ENCODE results near the gene PHF12. TPM values are rescaled to one million over a fixed set of nuclear protein-coding genes. Genes with fewer than 3 reads are reported as not detected.

Gene PHF12
- total RNA-seq, 6 experiments from 2014 or later = 26.4 to 33.6 (median 29.8) TPM

DNA sequence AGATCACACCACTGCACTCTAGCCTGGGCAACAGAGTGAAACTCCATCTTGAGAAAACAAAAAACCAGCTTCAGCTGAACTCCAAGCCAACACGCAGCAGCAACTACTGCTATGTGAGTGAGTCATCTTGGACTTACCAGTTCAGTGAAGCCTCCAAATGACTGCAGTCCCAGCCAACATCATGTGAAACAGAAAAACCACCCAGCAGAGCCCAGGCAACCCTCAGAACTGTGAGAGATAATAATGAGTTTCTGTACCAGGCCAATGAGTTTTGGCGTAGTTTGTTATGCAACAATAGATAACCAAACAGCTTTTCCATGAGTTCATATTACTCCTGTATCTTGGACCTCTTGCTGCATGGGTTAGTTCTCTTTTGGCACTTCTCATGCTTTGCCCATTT, 23.3 kb downstream of the PHF12 start:
- no peak for DNase-seq
- Mint-ChIP-seq H3K4me1 (ENCODE audit: low read depth) (peaks cover 39% of the 10 kb centered on the region), H3K36me3 (ENCODE audit: low read depth) (peaks cover 43% of the 10 kb centered on the region)

DNA sequence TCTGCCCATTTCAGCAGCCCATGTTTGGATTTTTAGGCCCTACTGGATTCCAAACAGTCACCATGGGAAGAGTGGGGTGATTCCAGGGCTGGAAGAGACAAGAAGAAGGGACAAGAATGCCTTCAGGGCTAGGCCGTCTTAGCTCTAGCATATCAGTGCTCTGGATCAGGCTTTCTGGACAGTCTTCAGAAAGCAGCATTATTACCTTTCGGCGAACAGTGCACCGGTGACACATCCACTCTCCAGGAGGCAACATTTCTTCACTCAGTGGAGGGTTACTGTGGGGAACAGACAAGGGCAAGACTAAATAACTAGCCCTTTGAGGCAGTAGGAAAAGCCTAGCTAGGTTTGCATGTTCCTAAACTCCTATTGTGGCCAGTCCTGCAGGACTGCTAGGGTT, 24.5 kb downstream of the PHF12 start:
- Mint-ChIP-seq H3K4me1 (ENCODE audit: low read depth) (peaks cover 39% of the 10 kb centered on the region), H3K27me3 (ENCODE audit: insufficient read depth) (peaks cover 3% of the 10 kb centered on the region), H3K36me3 (ENCODE audit: low read depth) (peaks cover 52% of the 10 kb centered on the region), H3K9me3 (peaks cover 15% of the 10 kb centered on the region), H3K27ac (peak overlapping the region; percentile 80), H3K4me3 (no peak overlapping the region)
- TF ChIP-seq, protein P1, sequence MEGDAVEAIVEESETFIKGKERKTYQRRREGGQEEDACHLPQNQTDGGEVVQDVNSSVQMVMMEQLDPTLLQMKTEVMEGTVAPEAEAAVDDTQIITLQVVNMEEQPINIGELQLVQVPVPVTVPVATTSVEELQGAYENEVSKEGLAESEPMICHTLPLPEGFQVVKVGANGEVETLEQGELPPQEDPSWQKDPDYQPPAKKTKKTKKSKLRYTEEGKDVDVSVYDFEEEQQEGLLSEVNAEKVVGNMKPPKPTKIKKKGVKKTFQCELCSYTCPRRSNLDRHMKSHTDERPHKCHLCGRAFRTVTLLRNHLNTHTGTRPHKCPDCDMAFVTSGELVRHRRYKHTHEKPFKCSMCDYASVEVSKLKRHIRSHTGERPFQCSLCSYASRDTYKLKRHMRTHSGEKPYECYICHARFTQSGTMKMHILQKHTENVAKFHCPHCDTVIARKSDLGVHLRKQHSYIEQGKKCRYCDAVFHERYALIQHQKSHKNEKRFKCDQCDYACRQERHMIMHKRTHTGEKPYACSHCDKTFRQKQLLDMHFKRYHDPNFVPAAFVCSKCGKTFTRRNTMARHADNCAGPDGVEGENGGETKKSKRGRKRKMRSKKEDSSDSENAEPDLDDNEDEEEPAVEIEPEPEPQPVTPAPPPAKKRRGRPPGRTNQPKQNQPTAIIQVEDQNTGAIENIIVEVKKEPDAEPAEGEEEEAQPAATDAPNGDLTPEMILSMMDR (IDR thresholded peaks at IDR 0.05) = no peak
- no peak for DNase-seq

More for the DNA sequence above, 23.3 kb downstream of the PHF12 start:
- TF ChIP-seq, protein P1 (IDR thresholded peaks at IDR 0.05) = no peak
- H3K27me3 Mint-ChIP-seq (ENCODE audit: insufficient read depth) = peaks cover 3% of the 10 kb centered on the region
- H3K4me3 Mint-ChIP-seq = no peak overlapping the region
- H3K9me3 Mint-ChIP-seq = peaks cover 15% of the 10 kb centered on the region
- H3K27ac Mint-ChIP-seq = no peak overlapping the region; the same call in 1 of the 2 replicates

DNA sequence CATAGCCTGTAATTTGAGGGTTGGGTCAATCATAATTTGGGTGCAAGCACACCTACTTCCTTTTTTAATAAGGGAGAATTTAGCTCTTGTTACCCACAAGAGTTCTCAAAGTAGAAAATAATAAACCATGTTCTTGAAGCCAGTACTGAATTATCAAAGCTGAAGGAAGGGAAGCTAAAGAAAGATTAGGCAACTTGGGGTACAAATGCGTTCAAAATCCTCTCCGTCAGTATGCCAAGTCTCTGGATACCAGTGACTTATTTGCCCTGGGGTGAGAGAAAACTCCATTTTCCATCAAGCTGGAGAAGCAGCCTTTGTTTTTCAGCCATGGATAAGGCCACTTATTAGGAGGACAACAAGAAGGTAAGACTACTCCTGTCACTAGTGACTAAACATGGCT, 25.0 kb downstream of the PHF12 start:
- peak overlapping the region; percentile 15; the same call in 1 of the 2 replicates for H3K4me3 Mint-ChIP-seq
- TF ChIP-seq, protein P1 (IDR thresholded peaks at IDR 0.05) = no peak
- H3K36me3 Mint-ChIP-seq (ENCODE audit: low read depth) = peaks cover 57% of the 10 kb centered on the region

GRCh38 chr17:28925912-28926365, 25.4 kb downstream of the PHF12 start:
- Mint-ChIP-seq H3K27ac (peak overlapping the region; percentile 80), H3K4me1 (ENCODE audit: low read depth) (peaks cover 45% of the 10 kb centered on the region), H3K36me3 (ENCODE audit: low read depth) (peaks cover 59% of the 10 kb centered on the region), H3K27me3 (ENCODE audit: insufficient read depth) (peaks cover 3% of the 10 kb centered on the region), H3K9me3 (peaks cover 15% of the 10 kb centered on the region), H3K4me3 (peak overlapping the region; percentile 15; the same call in 1 of the 2 replicates)
- DNase-seq = peak; percentile 82
- TF ChIP-seq, protein P1 (IDR thresholded peaks at IDR 0.05) = no peak

More for the DNA sequence above, 25.0 kb downstream of the PHF12 start:
- Mint-ChIP-seq H3K9me3 (peaks cover 15% of the 10 kb centered on the region), H3K27me3 (ENCODE audit: insufficient read depth) (peaks cover 3% of the 10 kb centered on the region), H3K4me1 (ENCODE audit: low read depth) (peaks cover 43% of the 10 kb centered on the region), H3K27ac (peak overlapping the region; percentile 80)
- no peak for DNase-seq

DNA sequence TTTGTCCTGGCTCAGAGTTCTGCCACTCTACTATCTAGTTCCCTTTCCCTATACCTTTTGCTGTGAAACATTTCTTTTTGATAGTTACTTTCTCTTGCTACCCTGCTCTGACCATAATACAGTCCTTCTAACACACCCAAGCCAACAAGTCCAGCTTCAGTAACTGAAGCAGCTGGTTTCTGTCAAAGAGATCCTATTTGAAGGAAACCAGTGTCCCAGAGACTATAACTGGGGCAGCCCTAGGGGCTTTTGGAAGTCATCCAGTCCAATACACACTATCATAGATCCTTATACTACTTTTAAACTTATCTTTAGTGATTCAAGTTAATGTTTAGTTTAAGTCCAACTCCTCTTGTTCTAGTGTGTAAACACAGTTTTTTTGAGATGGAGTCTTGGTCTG, 31.1 kb downstream of the PHF12 start:
- Mint-ChIP-seq H3K9me3 (no peaks in the 10 kb centered on the region), H3K4me3 (no peak overlapping the region), H3K27me3 (ENCODE audit: insufficient read depth) (no peaks in the 10 kb centered on the region; the same call in 1 of the 2 replicates), H3K4me1 (ENCODE audit: low read depth) (peaks cover 16% of the 10 kb centered on the region), H3K36me3 (ENCODE audit: low read depth) (peaks cover 65% of the 10 kb centered on the region), H3K27ac (no peak overlapping the region)
- DNase-seq = no peak
- TF ChIP-seq, protein P1 (IDR thresholded peaks at IDR 0.05) = no peak
